Measurements from ENCODE around the gene SGK1. TPM values are rescaled to one million over a fixed set of nuclear protein-coding genes. Genes with fewer than 3 reads are reported as not detected.
"Not testable (repeated sequence)": the region's sequence is repeated elsewhere in the genome, so short reads cannot be mapped to it uniquely, and the experiment has no call there.

The SGK1 gene
- total RNA-seq, 1 donor from 2014 or later: 36.4 TPM

DNA sequence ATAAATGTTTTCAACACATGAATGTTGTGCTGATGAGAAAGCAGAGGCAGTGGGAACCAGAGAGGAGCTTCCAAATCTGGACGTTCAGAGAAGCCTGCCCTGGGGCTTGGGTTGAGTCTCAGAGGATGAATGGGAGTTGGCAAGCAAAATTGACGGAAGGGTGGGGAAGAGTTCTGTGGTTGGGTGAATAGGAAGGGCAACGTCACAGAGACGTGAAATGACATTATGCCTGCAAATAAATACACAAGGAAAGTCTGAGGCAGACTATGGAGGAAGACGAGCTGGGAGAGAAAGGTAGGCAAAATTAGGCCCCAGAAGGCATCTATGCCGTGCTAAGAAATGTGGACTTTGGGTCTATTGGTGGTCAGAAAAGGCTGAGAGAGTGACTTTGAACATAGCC is 25.2 kb upstream of the SGK1 start:
- H3K36me3 Mint-ChIP-seq (ENCODE audit: low read depth): no peaks in the 10 kb centered on the region
- no peak for DNase-seq

DNA sequence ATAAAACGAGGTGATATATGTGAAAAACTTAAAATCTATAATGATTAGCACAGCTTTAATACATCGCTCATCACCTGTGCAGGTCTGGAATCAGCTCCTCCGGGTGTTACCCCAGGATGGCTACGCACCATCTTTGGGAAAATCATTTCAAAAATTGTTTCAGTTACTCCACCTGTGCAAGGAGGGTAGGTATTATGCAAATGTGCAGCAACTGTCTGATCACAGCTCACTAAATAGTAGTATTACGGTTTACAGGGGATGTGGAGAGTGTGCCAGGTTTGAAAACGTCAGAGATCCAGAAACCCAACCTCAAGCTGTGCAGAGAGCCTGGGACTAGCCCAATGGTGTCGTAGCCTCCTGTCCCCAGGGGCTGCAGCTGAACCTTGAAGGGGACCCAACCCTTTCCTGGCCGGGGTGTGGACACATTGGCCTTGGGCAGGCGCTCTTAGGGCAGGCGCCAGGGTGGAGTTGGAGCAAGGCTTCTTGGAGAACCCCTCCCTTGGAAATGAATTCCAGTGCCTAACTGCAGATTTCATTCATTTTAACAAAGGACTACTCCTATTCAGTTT is 24.2 kb upstream of the SGK1 start:
- Mint-ChIP-seq H3K4me1 (peaks cover 7% of the 10 kb centered on the region), H3K36me3 (ENCODE audit: low read depth) (no peaks in the 10 kb centered on the region), H3K27ac (no peak overlapping the region), H3K9me3 (peaks cover 5% of the 10 kb centered on the region), H3K4me3 (no peak overlapping the region), H3K27me3 (no peaks in the 10 kb centered on the region)
- intact Hi-C loops (cut with micrococcal nuclease): no loop called here
- no peak for DNase-seq

More for the DNA sequence above, 25.2 kb upstream of the SGK1 start:
- H3K27me3 Mint-ChIP-seq: no peaks in the 10 kb centered on the region
- peaks cover 7% of the 10 kb centered on the region for H3K4me1 Mint-ChIP-seq
- H3K27ac Mint-ChIP-seq: no peak overlapping the region
- no peak overlapping the region for H3K4me3 Mint-ChIP-seq
- intact Hi-C loops (cut with micrococcal nuclease): no loop called here
- peaks cover 5% of the 10 kb centered on the region for H3K9me3 Mint-ChIP-seq

DNA sequence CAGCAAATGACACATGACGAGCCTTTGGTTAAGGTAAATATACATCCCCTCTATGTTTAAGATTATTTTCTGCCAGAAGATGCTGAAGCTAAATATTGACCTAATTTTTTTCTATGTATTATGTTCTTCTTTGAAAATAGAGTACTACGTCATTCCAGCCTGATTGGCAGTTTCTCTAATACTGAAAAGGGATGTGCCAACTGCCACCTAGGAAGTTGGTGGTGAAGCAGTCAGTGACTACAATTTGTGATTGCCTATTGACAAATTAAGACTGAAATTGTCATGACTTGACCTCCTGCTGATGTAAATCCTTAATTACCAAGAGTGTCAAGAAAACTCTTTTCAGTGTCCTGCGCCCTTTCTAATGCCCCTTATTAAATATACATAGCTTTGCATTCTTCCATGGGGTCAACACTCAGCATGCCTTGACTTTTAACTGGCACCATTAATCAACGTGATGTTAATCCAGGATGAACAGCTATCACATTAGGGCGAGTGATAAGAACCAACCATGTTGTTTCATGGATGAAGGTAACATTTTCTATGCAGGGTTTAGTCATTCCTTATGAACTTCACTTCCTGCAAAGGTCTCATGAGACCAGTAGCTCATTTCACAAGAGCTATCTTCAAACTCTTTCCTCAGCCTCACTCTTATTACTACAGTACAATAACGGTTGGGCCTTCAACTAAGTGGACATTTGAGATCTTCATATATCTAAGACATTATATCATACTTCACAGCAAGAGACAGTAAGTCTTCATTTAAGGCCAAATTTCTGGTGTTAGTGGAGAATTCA is 22.5 kb upstream of the SGK1 start:
- H3K4me3 Mint-ChIP-seq: no peak overlapping the region
- peaks cover 5% of the 10 kb centered on the region for H3K9me3 Mint-ChIP-seq
- DNase-seq: no peak
- H3K4me1 Mint-ChIP-seq: no peaks in the 10 kb centered on the region
- H3K27me3 Mint-ChIP-seq: no peaks in the 10 kb centered on the region
- no peaks in the 10 kb centered on the region for H3K36me3 Mint-ChIP-seq (ENCODE audit: low read depth)
- intact Hi-C loops (cut with micrococcal nuclease): no loop called here
- H3K27ac Mint-ChIP-seq: no peak overlapping the region

DNA sequence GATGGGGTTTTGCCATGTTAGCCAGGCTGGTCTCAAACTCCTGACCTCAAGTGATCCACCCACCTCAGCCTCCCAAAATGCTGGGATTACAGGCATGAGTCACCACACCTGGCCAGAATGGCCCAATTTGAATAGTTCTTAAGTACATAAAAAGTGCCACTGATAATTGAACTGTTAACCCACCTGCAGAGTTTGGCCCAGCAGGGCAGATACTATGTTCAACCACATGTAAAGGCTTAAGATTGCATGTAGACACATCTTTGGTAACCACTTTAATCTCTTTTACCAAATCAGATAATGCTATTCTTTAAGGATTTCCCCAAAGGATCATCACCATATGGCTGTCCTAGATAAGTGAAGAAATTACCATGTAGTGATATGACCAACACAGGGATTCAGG is 21.3 kb upstream of the SGK1 start:
- H3K27me3 Mint-ChIP-seq: no peaks in the 10 kb centered on the region
- H3K9me3 Mint-ChIP-seq: peaks cover 5% of the 10 kb centered on the region
- no peak for DNase-seq
- H3K4me3 Mint-ChIP-seq: no peak overlapping the region
- H3K36me3 Mint-ChIP-seq (ENCODE audit: low read depth): no peaks in the 10 kb centered on the region
- H3K4me1 Mint-ChIP-seq: no peaks in the 10 kb centered on the region
- intact Hi-C loops (cut with micrococcal nuclease): no loop called here
- no peak overlapping the region for H3K27ac Mint-ChIP-seq

DNA sequence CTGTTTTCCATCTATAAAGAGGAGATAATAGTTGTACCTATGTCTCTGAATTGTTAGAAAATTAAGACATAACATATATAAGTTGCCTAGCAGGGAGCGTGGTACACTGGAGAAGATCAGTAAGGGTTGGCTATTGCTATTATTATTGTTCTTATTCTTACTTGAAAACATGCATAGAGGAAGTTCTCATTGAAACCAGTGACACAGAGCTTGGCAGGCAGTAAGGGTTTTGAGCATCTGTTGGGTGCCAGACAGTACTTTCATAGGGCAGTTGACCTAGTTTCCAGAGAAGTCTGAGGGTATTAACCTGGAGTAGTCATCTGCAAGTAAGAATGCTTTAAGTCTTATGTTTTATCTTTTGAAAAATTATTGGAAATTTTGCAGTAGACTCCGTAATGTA is 13.3 kb upstream of the SGK1 start:
- DNase-seq: no peak

DNA sequence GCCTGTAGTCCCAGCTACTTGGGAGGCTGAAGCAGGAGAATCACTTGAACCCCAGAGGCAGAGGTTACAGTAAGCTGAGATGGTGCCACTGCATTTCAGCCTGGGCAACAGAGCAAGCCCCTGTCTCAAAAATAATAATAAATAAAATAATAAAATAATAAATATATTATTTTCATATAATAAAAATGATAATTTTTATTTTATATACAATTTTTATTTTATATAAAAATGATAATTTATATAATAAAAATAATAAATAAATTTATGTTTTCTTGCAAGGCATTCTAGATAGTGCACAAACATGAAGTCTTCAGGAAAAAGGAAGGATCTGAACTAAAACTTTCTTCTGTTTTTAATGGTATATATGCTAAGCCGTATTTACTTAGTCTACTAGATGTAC is 12.6 kb upstream of the SGK1 start:
- H3K4me3 Mint-ChIP-seq: no peak overlapping the region
- peaks cover 2% of the 10 kb centered on the region for H3K36me3 Mint-ChIP-seq (ENCODE audit: low read depth)
- H3K9me3 Mint-ChIP-seq: peaks cover 8% of the 10 kb centered on the region
- no peak overlapping the region for H3K27ac Mint-ChIP-seq
- peaks cover 4% of the 10 kb centered on the region for H3K4me1 Mint-ChIP-seq
- DNase-seq: no peak
- H3K27me3 Mint-ChIP-seq: no peaks in the 10 kb centered on the region
- intact Hi-C loops (cut with micrococcal nuclease): no loop called here

More for the DNA sequence above, 13.3 kb upstream of the SGK1 start:
- Mint-ChIP-seq H3K9me3 (peaks cover 6% of the 10 kb centered on the region), H3K36me3 (ENCODE audit: low read depth) (peaks cover under 1% of the 10 kb centered on the region), H3K4me1 (peaks cover 4% of the 10 kb centered on the region), H3K27ac (no peak overlapping the region), H3K27me3 (no peaks in the 10 kb centered on the region), H3K4me3 (no peak overlapping the region)
- intact Hi-C loops (cut with micrococcal nuclease): no loop called here

DNA sequence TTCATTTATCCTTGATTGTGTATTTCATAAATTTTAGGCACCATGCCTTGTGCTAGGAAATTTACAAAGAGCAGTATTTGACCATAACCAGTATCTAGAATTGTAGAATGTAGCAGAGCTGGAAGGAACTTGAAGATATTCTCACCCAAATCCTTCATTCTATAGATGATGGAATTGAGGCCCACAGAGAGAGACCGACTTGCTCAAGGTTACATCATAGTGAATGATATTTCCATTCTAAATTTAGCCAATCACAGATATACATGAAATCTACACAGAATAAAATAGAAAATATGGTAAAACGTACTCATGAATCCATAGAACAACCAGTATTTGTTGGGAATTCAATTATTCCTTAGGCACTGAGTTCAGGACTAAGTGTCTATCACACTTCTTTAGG is 10.9 kb upstream of the SGK1 start:
- Mint-ChIP-seq H3K36me3 (ENCODE audit: low read depth) (peaks cover 2% of the 10 kb centered on the region), H3K27ac (no peak overlapping the region), H3K9me3 (peaks cover 8% of the 10 kb centered on the region), H3K4me1 (peaks cover 5% of the 10 kb centered on the region), H3K4me3 (no peak overlapping the region), H3K27me3 (no peaks in the 10 kb centered on the region)
- DNase-seq: no peak
- intact Hi-C loops (cut with micrococcal nuclease): no loop called here

DNA sequence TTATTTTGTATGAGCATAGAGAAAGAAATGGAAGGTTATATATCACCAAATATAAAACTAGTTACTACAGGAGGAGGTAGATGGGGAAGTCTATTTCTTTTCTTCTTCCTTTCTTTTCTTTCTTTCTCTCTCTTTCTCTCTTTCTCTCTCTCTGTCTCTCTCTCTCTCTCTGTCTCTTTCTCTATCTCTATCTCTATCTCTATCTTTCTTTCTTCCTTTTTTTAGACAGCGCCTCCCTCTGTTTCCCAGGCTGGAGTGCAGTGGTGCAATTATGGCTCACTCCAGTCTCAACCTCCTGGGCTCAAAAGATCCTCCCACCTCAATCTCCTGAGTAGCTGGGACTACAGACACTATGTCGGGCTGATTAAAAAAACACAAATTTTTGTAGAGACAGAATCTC is 10.2 kb upstream of the SGK1 start:
- intact Hi-C loops (cut with micrococcal nuclease): no loop called here

DNA sequence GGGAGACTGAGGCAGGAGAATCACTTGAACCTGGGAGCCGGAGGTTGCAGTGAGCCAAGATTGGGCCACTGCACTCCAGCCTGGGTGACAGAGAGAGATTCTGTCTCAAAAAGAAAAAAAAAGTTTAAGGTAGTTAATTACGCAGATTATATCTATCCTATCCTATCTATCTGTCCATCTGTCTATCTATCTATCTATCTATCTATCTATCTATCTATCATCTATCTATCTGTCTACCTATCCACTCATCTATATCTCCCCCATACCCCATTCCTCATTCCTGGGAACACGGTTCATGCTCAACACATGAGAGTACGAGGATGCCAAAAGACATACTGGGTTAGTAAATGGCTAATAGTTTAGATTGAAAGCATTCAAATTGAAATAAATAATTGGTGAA is 8.3 kb upstream of the SGK1 start:
- H3K4me3 Mint-ChIP-seq; H3K36me3 Mint-ChIP-seq (ENCODE audit: low read depth); H3K9me3 Mint-ChIP-seq; H3K4me1 Mint-ChIP-seq; DNase-seq; intact Hi-C loops (cut with micrococcal nuclease); H3K27ac Mint-ChIP-seq; H3K27me3 Mint-ChIP-seq: not testable (repeated sequence)

More for the DNA sequence above, 10.2 kb upstream of the SGK1 start:
- peaks cover 8% of the 10 kb centered on the region for H3K4me1 Mint-ChIP-seq
- no peak overlapping the region for H3K4me3 Mint-ChIP-seq
- peaks cover 2% of the 10 kb centered on the region for H3K36me3 Mint-ChIP-seq (ENCODE audit: low read depth)
- no peak for DNase-seq
- H3K9me3 Mint-ChIP-seq: peaks cover 8% of the 10 kb centered on the region
- H3K27me3 Mint-ChIP-seq: no peaks in the 10 kb centered on the region
- no peak overlapping the region for H3K27ac Mint-ChIP-seq

DNA sequence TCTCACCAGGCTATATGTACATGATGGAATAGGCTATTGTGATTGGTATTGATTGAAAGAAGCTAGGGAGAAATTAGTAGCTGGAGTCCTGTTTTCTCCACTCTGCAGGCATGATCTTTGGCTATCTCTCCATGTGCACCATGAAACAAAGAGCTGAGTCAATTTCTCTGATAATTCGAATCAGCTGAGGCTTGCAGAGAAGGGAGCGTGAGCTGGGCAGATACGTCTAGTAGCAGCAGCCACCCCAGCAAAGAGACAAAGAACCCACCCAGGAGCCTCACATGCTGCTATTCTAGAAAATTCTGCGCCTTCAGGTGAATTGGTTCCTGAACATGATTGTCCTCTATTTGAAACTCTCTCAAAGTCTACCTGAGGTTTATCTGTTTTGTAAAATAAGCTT is 6.9 kb upstream of the SGK1 start:
- Mint-ChIP-seq H3K36me3 (ENCODE audit: low read depth) (peaks cover 2% of the 10 kb centered on the region), H3K9me3 (peaks cover 12% of the 10 kb centered on the region), H3K4me3 (no peak overlapping the region), H3K27ac (no peak overlapping the region), H3K27me3 (peaks cover 1% of the 10 kb centered on the region), H3K4me1 (peaks cover 6% of the 10 kb centered on the region)
- intact Hi-C loops (cut with micrococcal nuclease): no loop called here
- DNase-seq: no peak

DNA sequence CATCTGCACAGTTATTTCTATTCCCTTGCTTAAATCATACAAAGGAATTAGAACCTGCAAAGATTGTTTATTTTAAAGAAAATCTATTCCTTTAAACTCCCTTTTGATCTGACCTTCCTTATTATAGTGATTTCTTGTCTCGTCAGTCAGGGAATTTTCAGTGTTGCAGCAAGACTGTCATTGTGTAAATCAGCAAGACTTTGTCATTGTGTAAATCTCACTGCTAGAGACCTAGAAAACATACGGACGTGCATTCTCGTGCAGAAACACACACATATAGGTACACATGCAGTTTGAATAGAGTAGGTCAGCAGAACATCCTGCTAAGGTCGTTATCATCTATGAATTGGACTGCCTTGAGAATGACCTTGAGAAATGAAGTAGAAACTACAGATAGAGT is 6.2 kb upstream of the SGK1 start:
- H3K4me3 Mint-ChIP-seq: no peak overlapping the region
- H3K27me3 Mint-ChIP-seq: peaks cover 3% of the 10 kb centered on the region
- H3K27ac Mint-ChIP-seq: no peak overlapping the region
- peaks cover 16% of the 10 kb centered on the region for H3K9me3 Mint-ChIP-seq
- H3K4me1 Mint-ChIP-seq: peaks cover 6% of the 10 kb centered on the region
- DNase-seq: no peak
- H3K36me3 Mint-ChIP-seq (ENCODE audit: low read depth): peaks cover 2% of the 10 kb centered on the region
- intact Hi-C loops (cut with micrococcal nuclease): no loop called here

DNA sequence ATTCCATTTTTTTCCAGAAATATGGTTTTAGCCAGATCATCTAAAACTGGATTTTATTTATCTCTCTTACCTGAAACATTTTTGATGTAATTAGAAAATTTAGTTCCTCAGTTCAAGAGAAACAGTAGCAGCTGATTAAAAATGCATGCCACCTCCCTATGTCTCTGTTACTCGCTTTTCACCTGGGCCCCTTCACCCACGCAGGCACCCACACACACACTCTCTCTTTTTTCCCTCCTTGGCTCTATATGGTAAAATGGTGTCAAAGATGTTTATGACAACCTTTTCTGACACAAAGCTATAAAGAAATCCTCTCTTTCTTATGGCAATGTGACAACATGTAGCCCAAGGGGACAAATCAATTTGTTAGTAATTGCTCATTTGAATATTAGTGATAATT is 5.8 kb upstream of the SGK1 start:
- DNase-seq: no peak
- intact Hi-C loops (cut with micrococcal nuclease): no loop called here
- Mint-ChIP-seq H3K27me3 (peaks cover 7% of the 10 kb centered on the region), H3K4me1 (peaks cover 6% of the 10 kb centered on the region), H3K4me3 (no peak overlapping the region), H3K27ac (no peak overlapping the region), H3K36me3 (ENCODE audit: low read depth) (peaks cover 2% of the 10 kb centered on the region), H3K9me3 (peaks cover 16% of the 10 kb centered on the region)

DNA sequence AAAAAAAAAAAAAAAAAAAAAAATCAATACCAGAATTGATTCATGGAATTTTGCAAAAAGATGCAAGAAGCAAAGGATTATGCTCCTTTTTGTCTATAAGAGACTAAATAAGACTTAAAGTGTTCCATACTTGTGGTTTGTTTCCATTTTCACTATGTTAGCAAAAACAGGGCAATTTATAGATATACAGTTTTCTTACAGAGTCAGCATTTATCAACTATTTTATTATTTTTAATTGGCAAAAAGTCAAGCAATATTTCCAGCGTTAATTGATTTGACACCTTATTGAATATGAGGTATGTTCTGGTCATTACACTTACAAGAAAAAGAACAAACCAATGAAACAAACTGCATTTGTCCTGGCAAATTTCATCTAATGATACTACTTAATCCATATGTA is 5.4 kb upstream of the SGK1 start:
- intact Hi-C loops (cut with micrococcal nuclease): no loop called here
- H3K27ac Mint-ChIP-seq: no peak overlapping the region
- H3K4me3 Mint-ChIP-seq: no peak overlapping the region
- peaks cover 6% of the 10 kb centered on the region for H3K4me1 Mint-ChIP-seq
- peaks cover 16% of the 10 kb centered on the region for H3K9me3 Mint-ChIP-seq
- DNase-seq: no peak
- H3K27me3 Mint-ChIP-seq: peaks cover 10% of the 10 kb centered on the region
- peaks cover 2% of the 10 kb centered on the region for H3K36me3 Mint-ChIP-seq (ENCODE audit: low read depth)

DNA sequence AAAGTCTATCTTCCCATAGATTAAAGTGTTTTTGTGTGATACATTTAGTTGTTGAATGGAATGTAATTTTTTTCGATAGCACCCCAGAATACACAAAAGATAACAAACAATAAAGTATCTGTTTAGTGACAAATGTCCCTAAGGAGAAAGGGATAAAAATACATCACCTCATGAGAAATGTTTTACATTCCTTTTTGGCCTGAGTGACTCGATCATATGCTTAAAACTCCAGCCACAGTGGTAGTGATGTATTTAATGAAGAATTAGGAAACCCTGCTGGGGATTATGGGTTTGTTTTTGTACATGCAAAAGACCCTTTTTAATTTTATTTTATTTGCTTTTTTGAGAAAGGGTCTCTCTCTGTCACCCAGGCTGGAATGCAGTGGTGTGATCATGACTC is 4.3 kb upstream of the SGK1 start:
- peaks cover 2% of the 10 kb centered on the region for H3K36me3 Mint-ChIP-seq (ENCODE audit: low read depth)
- peaks cover 16% of the 10 kb centered on the region for H3K9me3 Mint-ChIP-seq

DNA sequence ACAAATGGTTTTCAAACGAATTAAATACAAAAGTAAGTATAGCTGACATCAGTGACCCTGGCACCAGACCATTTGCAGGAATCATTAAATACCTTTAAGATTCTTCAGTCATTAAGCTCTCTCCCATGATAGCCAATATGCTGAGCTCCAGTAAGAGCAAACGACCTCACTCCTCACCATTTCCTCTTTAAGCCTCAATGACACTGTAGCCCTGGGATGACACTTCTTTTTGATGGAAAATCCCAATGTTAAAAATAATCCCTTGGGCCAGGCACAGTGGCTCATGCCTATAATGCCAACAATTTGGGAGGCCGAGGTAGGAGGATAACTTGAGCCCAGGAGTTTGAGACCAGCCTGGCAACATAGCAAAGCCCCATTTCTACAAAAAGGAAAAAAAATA is 3.3 kb upstream of the SGK1 start:
- H3K4me1 Mint-ChIP-seq: peaks cover 20% of the 10 kb centered on the region
- no peak overlapping the region for H3K4me3 Mint-ChIP-seq

More for the DNA sequence above, 4.3 kb upstream of the SGK1 start:
- no peak for DNase-seq
- no peak overlapping the region for H3K27ac Mint-ChIP-seq
- no peak overlapping the region for H3K4me3 Mint-ChIP-seq
- H3K27me3 Mint-ChIP-seq: peaks cover 21% of the 10 kb centered on the region
- intact Hi-C loops (cut with micrococcal nuclease): no loop called here
- peaks cover 14% of the 10 kb centered on the region for H3K4me1 Mint-ChIP-seq

More for the DNA sequence above, 3.3 kb upstream of the SGK1 start:
- no peak for DNase-seq
- H3K27me3 Mint-ChIP-seq: peaks cover 24% of the 10 kb centered on the region
- peaks cover under 1% of the 10 kb centered on the region for H3K36me3 Mint-ChIP-seq (ENCODE audit: low read depth)
- intact Hi-C loops (cut with micrococcal nuclease): no loop called here
- no peak overlapping the region for H3K27ac Mint-ChIP-seq
- peaks cover 10% of the 10 kb centered on the region for H3K9me3 Mint-ChIP-seq

Measured in activated CD4-positive, alpha-beta T cell treated with anti-CD3 and anti-CD28 coated beads, Interleukin-2, amount 10 ng/mL, durations not matched to agents 24 days and 14 days (primary cell).